ENCODE measurements around the gene FNDC7.

GRCh38 chr1:108767115-108767514 lies 54.4 kb downstream of the FNDC7 start:
- TF ChIP-seq SP1 (IDR thresholded peaks at IDR 0.05) (no peak), CTBP1 (IDR thresholded peaks at IDR 0.05; ENCODE audit: borderline replicate concordance) (no peak), ZNF384 (IDR thresholded peaks at IDR 0.05) (no peak), BHLHE40 (IDR thresholded peaks at IDR 0.05; ENCODE audit: borderline replicate concordance) (no peak), ARNT (IDR thresholded peaks at IDR 0.05) (no peak), FOXK2 (IDR thresholded peaks at IDR 0.05) (no peak), HDGF (IDR thresholded peaks at IDR 0.05; ENCODE audit: borderline replicate concordance) (no peak), FOXM1 (IDR thresholded peaks at IDR 0.05; ENCODE audit: borderline replicate concordance) (no peak), SUZ12 (IDR thresholded peaks at IDR 0.05) (no peak), FOXA1 (IDR thresholded peaks at IDR 0.05) (no peak)
